B cell (primary cell): ENCODE measurements around the gene FES. TPM values are rescaled to one million over a fixed set of nuclear protein-coding genes. Genes with fewer than 3 reads are reported as not detected.

Experiments used
- ATAC-seq: fragments of 200-7000 bp; cut with Tn5 transposase; one replicate; pipeline ENCODE4 v1.10.0; 2021; ENCODE audit warnings: low read depth, mild to moderate bottlenecking, moderate number of reproducible peaks, moderate library complexity
- CTCF ChIA-PET: fragments of 350-600 bp; sonication (Branson Sonifier 250); formaldehyde crosslinking; loops from one replicate; lab custom pipeline; 2021; ENCODE audit warnings: antibody characterized with exemption, inconsistent platforms; lab: Charles Lee
- POLR2A ChIA-PET: fragments of 350-600 bp; sonication (Branson Sonifier 250); formaldehyde crosslinking; loops from one replicate; lab custom pipeline; 2021; ENCODE audit warnings: antibody characterized with exemption; lab: Charles Lee
- DNase-seq: peaks from one replicate; pipeline ENCODE4 v3.0.0; 2013
- H2AFZ ChIP-seq: 2 replicates; pipeline ENCODE4 v1.6.1; 2012; ENCODE audit warnings: mild to moderate bottlenecking, low read depth, low read length; ENCODE audit not compliant: insufficient read depth, poor library complexity, severe bottlenecking
- H3K27ac ChIP-seq, 2 donors: 1 replicate in 1 of 2; 2 replicates in 1 of 2; pipeline ENCODE4 v1.5.1; 2012 to 2013; ENCODE audit warnings: low read length in 2 of 2, mild to moderate bottlenecking in 2 of 2, moderate library complexity in 1 of 2
- H3K27me3 ChIP-seq, 4 experiments: fragments of 200-600 bp in 1 of 4; sonication (generic) in 1 of 4; replicated peaks in 1 of 4; 1 replicate in 2 of 4; 2 replicates in 2 of 4; pipeline versions ENCODE4 v1.6.1 to v1.7.0; 2013 to 2016; ENCODE audit warnings: low read length in 3 of 4, mild to moderate bottlenecking in 2 of 4, mixed read lengths in 1 of 4, moderate library complexity in 1 of 4; ENCODE audit not compliant: insufficient read depth in 4 of 4, control insufficient read depth in 3 of 4; ENCODE audit errors: control extremely low read depth in 1 of 4
- H3K36me3 ChIP-seq, 2 experiments: replicated peaks in 1 of 2; 1 replicate in 1 of 2; 2 replicates in 1 of 2; pipeline versions ENCODE4 v1.6.1 to v1.7.1; 2013; ENCODE audit warnings: low read length in 1 of 2; ENCODE audit not compliant: insufficient read depth in 2 of 2, control insufficient read depth in 1 of 2; ENCODE audit errors: control extremely low read depth in 1 of 2, extremely low read depth in 1 of 2
- H3K4me1 ChIP-seq, 2 donors: fragments of 200-600 bp in 1 of 2; sonication (generic) in 1 of 2; 1 replicate in 1 of 2; 2 replicates in 1 of 2; pipeline versions ENCODE4 v1.5.1 to v1.6.1; 2013 to 2017; ENCODE audit warnings: low read length in 2 of 2; ENCODE audit not compliant: control insufficient read depth in 2 of 2, insufficient read depth in 2 of 2
- H3K4me2 ChIP-seq: replicated peaks from 2 replicates; pipeline ENCODE3; 2012; ENCODE audit warnings: mild to moderate bottlenecking, low read depth, low read length; ENCODE audit not compliant: poor library complexity, severe bottlenecking
- H3K4me3 ChIP-seq, 5 experiments: fragments of 200-600 bp in 1 of 5; sonication (generic) in 1 of 5; 1 replicate in 3 of 5; 2 replicates in 2 of 5; pipeline versions ENCODE4 v1.5.1 to v1.7.0; 2011 to 2016; ENCODE audit warnings: low read length in 4 of 5, mild to moderate bottlenecking in 4 of 5, low read depth in 2 of 5, control low read depth in 1 of 5, moderate library complexity in 1 of 5; ENCODE audit not compliant: insufficient read depth in 1 of 5; ENCODE audit errors: control extremely low read depth in 1 of 5, extremely low read depth in 1 of 5
- H3K79me2 ChIP-seq: fragments of 200-600 bp; sonication (generic); one replicate; pipeline ENCODE4 v1.6.0; 2016; ENCODE audit warnings: low read length; ENCODE audit not compliant: control insufficient read depth, insufficient read depth
- H3K9ac ChIP-seq: fragments of 200-600 bp; sonication (generic); 2 replicates; pipeline ENCODE4 v1.6.1; 2017; ENCODE audit warnings: mild to moderate bottlenecking, low read length, moderate library complexity
- H3K9me3 ChIP-seq, 3 donors: one replicate each; pipeline versions ENCODE4 v1.6.1 to v1.7.1; 2013; ENCODE audit warnings: low read length in 2 of 3; ENCODE audit not compliant: control insufficient read depth in 2 of 3, insufficient read depth in 1 of 3; ENCODE audit errors: control extremely low read depth in 1 of 3
- H4K20me1 ChIP-seq: 2 replicates; pipeline ENCODE4 v1.6.0; 2012; ENCODE audit warnings: mild to moderate bottlenecking, low read length; ENCODE audit not compliant: insufficient read depth, control insufficient read depth, poor library complexity, severe bottlenecking
- H3K27ac Mint-ChIP-seq: one replicate; pipeline ENCODE4 v1.8.0; 2021; ENCODE audit warnings: mixed read lengths
- H3K27me3 Mint-ChIP-seq: one replicate; pipeline ENCODE4 v1.8.0; 2021; ENCODE audit warnings: mixed read lengths
- H3K4me1 Mint-ChIP-seq: one replicate; pipeline ENCODE4 v1.8.0; 2021; ENCODE audit warnings: mixed read lengths
- H3K4me3 Mint-ChIP-seq: one replicate; pipeline ENCODE4 v1.8.0; 2021; ENCODE audit warnings: mixed read lengths
- H3K9me3 Mint-ChIP-seq: one replicate; pipeline ENCODE4 v1.8.0; 2022; ENCODE audit warnings: mixed read lengths; ENCODE audit not compliant: insufficient read depth
- EZH2 ChIP-seq: IDR thresholded peaks from 2 replicates; pipeline ENCODE4 v1.6.1; 2012; ENCODE audit warnings: borderline replicate concordance, low read depth, mild to moderate bottlenecking, moderate library complexity, low read length; ENCODE audit not compliant: insufficient read depth, poor library complexity, severe bottlenecking
- WGBS: methylation state at CpG from one replicate; pipeline ENCODE4 v1.1.5; 2013; ENCODE audit warnings: missing lambda C conversion rate; ENCODE audit not compliant: insufficient coverage; 5-methylcytosine and 5-hydroxymethylcytosine counted together
- intact Hi-C: fragments of 100-400 bp; cut with micrococcal nuclease; formaldehyde crosslinking; loops from one replicate; pipeline ENCODE4 v1.10.0; 2022
- polyA plus RNA-seq: library from polyadenylated mRNA; depleted of rRNA; stranded (reverse); fragments of >200 nt; gene quantifications from 2 replicates; pipeline ENCODE4 v1.2.3, GENCODE V29; 2012
- total RNA-seq, 2 donors: library from RNA; stranded (reverse); fragments of 120-200 nt in 1 of 2; gene quantifications; 1 replicate in 1 of 2; 2 replicates in 1 of 2; pipeline versions ENCODE4 v1.2.3 to v1.2.4, GENCODE V29; 2013 to 2022
- TF ChIP-seq, protein P1 (sequence below): fragments of 200-600 bp; IDR thresholded peaks from one replicate; pipeline ENCODE4 v1.8.0; 2022; ENCODE audit warnings: antibody characterized with exemption, mild to moderate bottlenecking

FES gene
- total and polyA plus RNA-seq, 2 donors (not counting 1 experiment from before 2014, with no cell fraction given) = 23.9 to 31.4 TPM

DNA sequence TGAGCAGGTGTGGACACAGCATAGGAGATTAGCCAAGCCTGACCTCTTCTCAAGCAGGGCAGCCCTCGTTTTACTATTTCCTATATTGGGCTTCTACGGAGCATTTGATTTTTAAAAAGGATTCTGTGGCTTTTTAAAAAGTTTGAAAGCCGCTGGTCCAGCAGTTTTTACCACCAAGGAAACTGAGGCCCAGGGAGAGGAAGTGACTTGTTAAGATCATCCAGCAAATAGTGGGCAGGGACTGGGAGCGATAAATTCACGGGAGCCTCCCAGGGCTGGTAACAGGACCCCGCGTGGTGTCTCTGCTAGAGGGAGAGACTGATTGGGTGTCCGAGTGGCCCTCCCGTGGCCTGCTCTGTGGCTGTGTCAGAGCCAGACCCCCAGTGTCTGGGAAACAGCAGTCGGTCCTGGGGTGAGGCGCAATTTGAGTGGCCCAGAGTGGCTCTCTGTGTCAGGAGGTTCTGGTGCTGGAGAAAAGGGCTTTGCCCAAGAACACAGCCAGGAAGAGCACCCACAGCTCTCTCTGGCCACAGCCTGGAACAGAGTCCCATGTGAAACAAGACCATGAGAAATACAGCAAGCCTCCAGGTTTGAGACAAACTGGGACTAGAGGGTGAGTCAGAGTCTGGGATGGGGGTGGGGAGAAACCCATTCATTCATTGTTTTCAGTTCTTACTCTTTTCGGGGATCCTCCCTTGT lies 11.7 kb upstream of the FES start:
- no peaks in the 10 kb centered on the region for H3K27me3 Mint-ChIP-seq
- peak overlapping the region; percentile 51 to 72 (median 64) for H3K4me3 ChIP-seq
- intact Hi-C loops = loop anchor here (1.0 to 5.0 kb wide), 3 partner anchors 35 to 155 kb away; partner anchors contain the start of gene BLM
- H3K27ac ChIP-seq = peak overlapping the region in 1 of 2 donors; percentile 55
- ChIA-PET CTCF (interaction anchor here (0.6 kb wide), 1 partner anchor 697 kb away, joined by 3 read pairs; no protein-coding TSS in a partner anchor), POLR2A (no interaction called here)
- peak overlapping the region; percentile 98 for H3K4me2 ChIP-seq
- peaks cover 35% of the 10 kb centered on the region for H3K79me2 ChIP-seq
- no peaks in the 10 kb centered on the region for H3K27me3 ChIP-seq
- peak overlapping the region; percentile 83 for H2AFZ ChIP-seq
- no peaks in the 10 kb centered on the region for H3K9me3 ChIP-seq
- peak overlapping the region; percentile 76 for H3K9ac ChIP-seq
- H3K36me3 ChIP-seq = peaks cover 0 to 22% of the 10 kb centered on the region in 2 experiments
- ATAC-seq (peak; percentile 4), DNase-seq (no peak)
- 48% methylated on average over 10 of the region's 12 CpGs for WGBS
- H3K4me3 Mint-ChIP-seq = peak overlapping the region; percentile 91
- TF ChIP-seq, protein P1, sequence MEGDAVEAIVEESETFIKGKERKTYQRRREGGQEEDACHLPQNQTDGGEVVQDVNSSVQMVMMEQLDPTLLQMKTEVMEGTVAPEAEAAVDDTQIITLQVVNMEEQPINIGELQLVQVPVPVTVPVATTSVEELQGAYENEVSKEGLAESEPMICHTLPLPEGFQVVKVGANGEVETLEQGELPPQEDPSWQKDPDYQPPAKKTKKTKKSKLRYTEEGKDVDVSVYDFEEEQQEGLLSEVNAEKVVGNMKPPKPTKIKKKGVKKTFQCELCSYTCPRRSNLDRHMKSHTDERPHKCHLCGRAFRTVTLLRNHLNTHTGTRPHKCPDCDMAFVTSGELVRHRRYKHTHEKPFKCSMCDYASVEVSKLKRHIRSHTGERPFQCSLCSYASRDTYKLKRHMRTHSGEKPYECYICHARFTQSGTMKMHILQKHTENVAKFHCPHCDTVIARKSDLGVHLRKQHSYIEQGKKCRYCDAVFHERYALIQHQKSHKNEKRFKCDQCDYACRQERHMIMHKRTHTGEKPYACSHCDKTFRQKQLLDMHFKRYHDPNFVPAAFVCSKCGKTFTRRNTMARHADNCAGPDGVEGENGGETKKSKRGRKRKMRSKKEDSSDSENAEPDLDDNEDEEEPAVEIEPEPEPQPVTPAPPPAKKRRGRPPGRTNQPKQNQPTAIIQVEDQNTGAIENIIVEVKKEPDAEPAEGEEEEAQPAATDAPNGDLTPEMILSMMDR = no peak
- TF ChIP-seq EZH2 = no peak
- peak overlapping the region; percentile 93 for H3K27ac Mint-ChIP-seq
- peaks cover 41% of the 10 kb centered on the region for H3K4me1 Mint-ChIP-seq
- H4K20me1 ChIP-seq = peaks cover 47% of the 10 kb centered on the region
- H3K4me1 ChIP-seq = peaks cover 31 to 39% of the 10 kb centered on the region in 2 donors
- no peaks in the 10 kb centered on the region for H3K9me3 Mint-ChIP-seq

DNA sequence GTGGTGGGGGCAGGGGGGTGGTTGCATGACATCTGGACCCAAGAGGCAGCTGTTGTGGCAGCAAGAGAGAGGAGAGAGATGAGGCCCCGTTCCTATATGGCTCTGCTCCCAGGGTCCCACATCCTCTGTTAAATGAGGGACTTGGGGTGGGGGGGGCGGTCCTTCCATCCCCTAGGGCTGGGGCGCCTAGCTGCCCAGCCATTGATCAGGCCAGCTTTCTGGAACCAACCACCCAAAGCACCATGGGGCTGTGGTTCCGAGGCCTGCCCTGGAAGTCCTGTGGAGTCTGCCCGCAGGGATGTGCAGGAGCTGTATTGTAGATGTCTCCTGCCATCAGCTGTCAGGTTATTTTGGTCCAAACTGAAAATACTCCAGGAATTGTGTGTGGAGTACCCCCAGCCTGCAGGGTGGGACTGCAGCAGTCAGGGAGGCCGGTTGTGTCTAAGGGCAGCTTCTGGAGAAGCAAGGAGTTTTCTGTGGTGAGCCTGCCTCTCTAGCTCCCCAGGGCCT lies 10.8 kb upstream of the FES start:
- Histone ChIP-seq H3K9me3 (no peaks in the 10 kb centered on the region), H4K20me1 (peaks cover 47% of the 10 kb centered on the region), H3K9ac (no peak overlapping the region), H3K4me3 (no peak overlapping the region), H3K4me2 (no peak overlapping the region), H3K79me2 (peaks cover 35% of the 10 kb centered on the region), H3K4me1 (peaks cover 31 to 39% of the 10 kb centered on the region in 2 donors), H3K27me3 (no peaks in the 10 kb centered on the region), H3K27ac (no peak overlapping the region), H3K36me3 (peaks cover 0 to 29% of the 10 kb centered on the region in 2 experiments), H2AFZ (no peak overlapping the region)
- Mint-ChIP-seq H3K27me3 (no peaks in the 10 kb centered on the region), H3K9me3 (no peaks in the 10 kb centered on the region), H3K27ac (no peak overlapping the region), H3K4me1 (peaks cover 39% of the 10 kb centered on the region), H3K4me3 (peak overlapping the region; percentile 91)
- intact Hi-C loops = loop anchor here (5.0 kb wide), 2 partner anchors 36 to 156 kb away; partner anchors contain the start of gene BLM
- ATAC-seq (no peak), DNase-seq (no peak)
- POLR2A ChIA-PET = no interaction called here
- WGBS = 74% methylated on average over 4 of the region's 6 CpGs
- TF ChIP-seq, protein P1 = no peak
- CTCF ChIA-PET = interaction anchor here (0.6 to 1.6 kb wide), 2 partner anchors 11 to 184 kb away, joined by 3 to 6 read pairs; no protein-coding TSS in a partner anchor
